HG02938 (cell line): ENCODE measurements around the gene EPRS1.
A peak's percentile ranks its signal among the peaks of the same experiment; 100 is the strongest.

Experiments used
- ATAC-seq: cut with Tn5 transposase; IDR thresholded peaks from one replicate; pipeline ENCODE4 v1.9.1; 2021; ENCODE audit warnings: mild to moderate bottlenecking, moderate library complexity; ENCODE audit not compliant: unreplicated experiment

Gene EPRS1

DNA sequence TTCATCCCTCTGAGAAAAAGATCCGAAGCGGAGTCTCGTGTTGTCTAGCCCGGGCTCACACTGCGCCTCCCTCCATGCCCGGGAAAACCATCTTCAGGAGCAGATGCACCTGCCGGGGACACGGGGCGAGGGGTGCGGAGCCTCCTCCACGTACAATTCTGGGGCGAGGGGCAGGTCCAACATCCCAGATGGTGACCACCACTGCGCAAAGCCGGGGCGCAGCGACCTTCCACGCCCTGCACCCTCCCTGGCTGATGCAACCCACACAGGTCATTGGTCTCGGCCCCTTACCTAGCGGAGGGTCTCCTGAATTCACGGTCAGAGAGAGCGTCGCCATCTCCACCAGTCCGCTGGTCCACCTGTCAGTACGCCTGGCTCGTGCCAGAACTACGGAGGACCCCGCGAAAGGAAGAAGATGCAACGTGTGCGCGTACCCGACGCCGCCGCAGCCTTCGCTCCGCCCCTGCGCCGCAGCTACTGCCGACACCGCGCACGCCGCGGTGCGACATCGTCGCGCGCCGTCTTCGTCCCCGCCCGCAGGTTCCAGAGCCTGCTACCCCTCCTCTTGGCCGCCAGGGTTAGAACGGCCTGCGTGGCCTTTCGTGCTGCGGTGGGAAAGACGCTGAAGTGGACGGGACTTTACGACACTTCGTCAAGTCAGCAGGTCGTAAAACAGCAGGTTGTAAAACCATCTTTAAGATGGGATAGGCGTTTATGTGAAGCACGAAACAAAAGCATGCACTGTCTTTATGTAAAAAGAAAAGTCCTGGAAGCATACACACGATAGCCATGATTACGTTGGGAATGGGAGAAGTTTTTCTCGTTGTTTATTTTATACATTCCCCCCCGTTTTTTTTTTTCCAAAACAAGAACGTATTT lies at the start of gene EPRS1:
Gene EPRS1 (minus strand): TSS at position 454 of the 879 bp plus-strand sequence. CDS start 117 bp downstream, at position 337.
- ATAC-seq = peak; percentile 98

DNA sequence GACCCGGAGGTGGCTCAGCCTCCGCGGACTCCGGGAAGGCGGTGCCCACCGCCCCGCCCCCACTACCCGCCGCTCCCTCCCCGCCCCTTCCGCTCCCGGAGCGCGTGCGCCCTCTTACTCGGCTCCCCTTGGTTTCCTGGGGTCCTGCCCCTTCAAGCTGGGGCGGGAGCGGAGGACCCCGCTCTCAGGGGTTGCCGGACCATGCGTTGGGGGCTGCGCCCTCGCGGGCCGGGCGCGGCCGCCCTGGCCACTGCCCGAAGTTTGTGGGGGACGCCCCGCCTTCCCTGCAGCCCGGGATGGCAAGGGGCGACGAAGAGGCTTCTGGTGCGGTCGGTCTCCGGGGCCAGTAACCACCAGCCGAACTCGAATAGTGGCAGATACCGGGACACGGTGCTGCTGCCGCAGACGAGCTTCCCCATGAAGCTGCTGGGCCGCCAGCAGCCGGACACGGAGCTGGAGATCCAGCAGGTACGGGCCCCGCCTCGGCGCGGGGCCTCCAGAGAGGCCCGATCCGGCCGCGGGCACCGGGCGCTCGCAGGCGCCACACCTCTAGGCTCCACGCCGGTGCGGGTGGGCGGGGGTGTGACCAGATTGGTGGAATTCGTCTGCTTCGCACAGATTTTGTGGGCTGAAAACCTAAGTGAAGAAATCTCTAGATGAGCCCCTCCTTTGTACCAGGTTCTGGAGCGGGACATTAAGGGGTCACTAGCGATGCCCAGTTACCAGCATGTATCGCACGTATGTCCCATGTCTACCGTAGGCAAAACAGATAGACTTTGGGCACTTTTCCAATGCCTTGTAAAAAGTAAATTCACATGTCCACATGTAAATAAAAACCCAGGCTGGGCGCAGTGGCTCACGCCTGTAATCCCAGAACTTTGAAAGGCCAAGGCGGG lies 48.0 kb upstream of the EPRS1 start, which contains the start of gene IARS2:
Gene IARS2 (plus strand): TSS at position 117 of the 896 bp plus-strand sequence. CDS start 85 bp downstream, at position 202.
- ATAC-seq = peak; percentile 45

DNA sequence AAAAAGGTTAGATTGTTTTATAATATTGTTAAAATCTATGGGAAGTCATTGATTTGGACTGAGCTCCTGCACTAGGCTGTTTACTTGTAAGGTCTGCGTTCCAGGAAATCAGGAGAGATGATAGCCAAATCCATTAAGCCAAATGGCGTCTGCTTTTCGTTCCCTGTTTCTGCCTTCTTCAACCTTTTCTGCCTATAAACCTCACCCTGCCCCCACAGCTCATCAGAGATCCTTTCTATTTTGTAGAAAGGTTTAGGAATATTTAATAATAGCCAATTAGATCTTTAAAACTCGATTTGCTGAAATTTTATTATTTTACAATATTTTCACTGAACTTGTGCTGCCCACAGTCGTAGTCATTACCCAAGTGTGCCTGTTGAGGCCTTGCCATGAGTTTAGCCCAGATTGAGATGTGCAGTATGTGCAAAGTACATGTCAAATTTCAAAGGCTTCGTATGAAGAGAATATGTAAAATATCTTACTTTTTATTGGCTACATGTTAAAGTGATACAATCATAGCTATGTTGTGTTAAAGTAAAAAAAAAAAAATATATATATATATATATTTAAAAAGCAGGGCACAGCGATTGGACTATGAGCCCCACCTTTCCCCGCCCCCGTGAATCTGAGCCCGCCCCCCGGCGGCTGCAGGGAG lies 47.2 kb upstream of the EPRS1 start:
- ATAC-seq = peak; percentile 6

DNA sequence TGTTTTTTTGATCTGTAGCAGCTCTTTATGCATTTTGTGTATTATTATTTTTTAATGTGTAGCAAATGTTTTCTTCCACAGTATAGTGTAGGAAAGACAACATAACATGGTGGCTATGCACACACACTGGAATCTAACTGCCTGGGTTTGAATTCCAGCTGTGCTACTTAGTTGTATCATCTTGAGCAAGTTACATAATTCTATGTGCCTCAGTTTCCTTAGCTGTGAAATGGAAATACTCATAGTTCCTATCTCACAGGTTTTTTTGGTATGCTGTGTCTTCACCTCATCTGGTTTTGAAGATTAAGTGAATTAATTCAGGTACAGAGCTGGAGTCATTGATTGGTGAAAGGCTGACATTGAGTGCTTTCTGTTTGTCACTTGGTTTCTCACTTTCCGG lies 46.4 kb upstream of the EPRS1 start:
- no peak for ATAC-seq

DNA sequence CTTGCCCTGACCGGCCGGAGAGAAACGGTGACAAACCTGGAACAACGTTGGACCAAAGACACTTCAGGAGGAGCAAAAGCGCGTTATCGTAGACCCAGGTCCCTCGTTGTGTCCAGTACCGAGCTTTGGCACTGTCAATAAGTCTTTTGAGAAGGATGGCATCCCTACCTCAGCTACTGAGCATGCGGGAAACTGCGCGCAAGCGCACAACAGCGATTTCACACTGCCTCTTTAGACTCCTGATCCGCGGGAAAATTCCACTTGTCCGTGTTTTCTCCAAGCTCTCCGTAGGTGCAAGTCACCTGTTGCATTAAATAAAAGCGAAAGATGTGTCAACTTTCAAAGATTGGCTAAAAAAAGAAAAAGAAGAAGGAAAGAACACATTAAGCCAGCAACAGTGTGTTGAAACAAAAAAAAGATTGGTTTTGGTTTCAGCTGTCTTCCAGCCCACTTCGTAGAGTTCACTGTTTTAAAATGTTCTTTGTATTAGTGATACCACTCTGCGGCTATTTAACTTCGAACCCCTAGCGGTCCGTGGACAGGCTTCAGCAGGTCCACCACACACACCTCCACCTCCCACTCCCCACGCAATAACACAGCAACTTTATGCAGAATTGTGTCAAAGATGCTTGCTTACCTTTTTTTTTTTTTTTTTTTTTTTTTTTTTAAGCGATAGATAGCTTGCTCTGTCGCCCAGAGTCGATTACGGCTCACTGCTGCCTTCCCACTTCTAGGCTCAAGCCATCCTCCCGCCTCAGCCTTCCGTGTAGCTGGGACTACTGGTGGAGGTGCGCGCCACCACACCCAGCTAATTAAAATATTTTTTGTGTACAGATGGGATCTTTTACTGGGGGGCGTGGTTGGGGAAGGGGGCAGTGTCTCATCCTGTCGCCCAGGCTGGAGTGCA lies 43.6 kb upstream of the EPRS1 start, which contains the start of gene BPNT1:
Gene BPNT1 (minus strand): TSS at position 139 of the 907 bp plus-strand sequence. CDS start 9,942 bp downstream, outside the sequence.
- peak; percentile 60 for ATAC-seq

DNA sequence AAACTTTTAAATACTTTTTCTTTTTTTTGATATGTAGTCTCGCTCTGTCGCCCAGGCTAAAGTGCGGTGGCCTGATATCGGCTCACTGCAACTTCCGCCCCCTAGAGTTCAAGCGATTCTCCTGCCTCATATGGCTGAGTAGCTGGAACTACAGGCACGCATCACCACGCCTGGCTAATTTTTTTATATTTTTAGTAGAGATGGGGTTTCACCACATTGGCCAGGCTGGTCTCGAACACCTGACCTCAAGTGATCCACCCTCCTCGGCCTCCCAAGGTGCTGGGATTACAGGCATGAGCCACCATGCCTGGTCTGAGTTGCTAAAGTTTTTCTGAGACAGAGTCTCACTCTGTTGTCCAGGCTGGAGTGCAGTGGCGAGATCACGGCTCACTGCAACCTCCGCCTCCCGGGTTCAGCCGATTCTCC lies 40.0 kb upstream of the EPRS1 start:
- peak; percentile 49 for ATAC-seq

DNA sequence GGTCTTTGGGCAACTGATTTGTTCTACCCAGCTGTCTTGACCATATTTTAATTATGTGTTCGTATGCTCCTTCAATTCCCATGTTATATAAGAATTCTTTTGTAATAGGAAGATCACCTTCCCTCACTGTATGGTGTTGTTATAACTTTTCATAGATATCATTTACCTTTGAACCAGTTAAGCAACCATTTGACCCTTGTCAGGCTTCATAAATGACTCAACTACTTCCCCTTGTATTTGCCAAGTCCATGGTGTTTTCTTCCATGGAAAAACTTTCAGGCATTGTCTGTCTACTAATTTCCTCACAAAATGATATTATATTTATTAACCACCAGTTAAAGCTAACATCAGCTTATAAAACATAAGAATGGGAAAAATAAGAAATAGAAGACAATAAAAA lies 38.2 kb upstream of the EPRS1 start:
- ATAC-seq = no peak

DNA sequence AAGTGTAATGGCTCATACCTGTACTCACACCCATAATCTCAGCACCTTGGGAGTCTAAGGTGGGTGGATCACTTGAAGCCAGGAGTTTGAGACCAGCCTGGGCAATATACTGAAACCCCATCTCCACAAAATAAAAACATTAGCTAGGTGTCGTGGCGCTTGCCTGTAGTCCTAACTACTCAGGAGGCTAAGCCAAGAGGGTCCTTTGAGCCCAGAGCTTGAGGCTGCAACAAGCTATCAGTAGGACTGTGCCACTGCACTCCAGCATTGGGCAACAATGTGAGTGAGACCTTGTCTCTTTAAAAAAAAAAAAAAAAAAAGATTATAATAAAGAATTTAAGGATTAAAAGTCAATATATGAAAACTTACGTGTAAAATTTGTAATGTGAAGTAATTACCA lies 31.6 kb upstream of the EPRS1 start:
- ATAC-seq = no peak

DNA sequence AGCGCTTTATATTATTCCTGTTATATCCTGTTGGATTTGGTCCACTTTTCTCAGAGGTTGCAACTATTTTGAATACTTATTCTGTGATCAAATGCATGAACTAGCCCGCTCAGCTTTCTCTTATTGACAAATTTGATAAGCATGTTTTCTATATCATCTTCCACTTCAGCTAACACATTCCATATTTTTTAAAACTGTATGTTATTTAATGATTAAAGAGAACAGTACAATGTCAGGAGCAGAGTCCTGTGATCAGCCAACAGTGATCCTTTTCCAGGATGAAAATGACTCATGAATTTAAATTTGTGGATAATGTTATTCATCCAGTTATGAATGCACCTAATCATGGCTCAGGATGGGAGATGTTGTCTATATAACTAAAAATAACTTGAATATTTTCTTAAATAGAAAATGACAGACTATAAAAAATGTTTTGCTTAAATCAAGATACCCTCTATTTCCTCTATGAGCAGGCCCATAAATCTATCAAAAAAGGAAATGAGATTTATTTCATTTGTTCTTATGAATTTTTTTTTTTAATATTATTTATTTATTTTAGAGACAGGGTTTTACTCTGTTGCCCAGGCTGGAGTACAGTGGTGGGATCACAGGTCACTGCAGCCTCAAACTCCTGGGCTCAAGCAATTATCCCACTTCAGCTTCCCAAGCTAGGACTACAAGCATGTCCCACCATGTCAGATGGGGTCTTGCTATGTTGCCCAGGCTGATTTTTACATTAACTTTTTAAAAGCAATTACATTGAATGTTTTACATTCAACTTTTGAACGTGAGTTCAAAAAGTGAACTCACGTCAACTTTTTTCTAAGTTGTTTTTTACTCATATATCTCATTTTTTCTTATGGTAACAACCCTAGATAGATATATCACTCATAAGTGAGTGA lies 30.8 kb upstream of the EPRS1 start:
- ATAC-seq = no peak

DNA sequence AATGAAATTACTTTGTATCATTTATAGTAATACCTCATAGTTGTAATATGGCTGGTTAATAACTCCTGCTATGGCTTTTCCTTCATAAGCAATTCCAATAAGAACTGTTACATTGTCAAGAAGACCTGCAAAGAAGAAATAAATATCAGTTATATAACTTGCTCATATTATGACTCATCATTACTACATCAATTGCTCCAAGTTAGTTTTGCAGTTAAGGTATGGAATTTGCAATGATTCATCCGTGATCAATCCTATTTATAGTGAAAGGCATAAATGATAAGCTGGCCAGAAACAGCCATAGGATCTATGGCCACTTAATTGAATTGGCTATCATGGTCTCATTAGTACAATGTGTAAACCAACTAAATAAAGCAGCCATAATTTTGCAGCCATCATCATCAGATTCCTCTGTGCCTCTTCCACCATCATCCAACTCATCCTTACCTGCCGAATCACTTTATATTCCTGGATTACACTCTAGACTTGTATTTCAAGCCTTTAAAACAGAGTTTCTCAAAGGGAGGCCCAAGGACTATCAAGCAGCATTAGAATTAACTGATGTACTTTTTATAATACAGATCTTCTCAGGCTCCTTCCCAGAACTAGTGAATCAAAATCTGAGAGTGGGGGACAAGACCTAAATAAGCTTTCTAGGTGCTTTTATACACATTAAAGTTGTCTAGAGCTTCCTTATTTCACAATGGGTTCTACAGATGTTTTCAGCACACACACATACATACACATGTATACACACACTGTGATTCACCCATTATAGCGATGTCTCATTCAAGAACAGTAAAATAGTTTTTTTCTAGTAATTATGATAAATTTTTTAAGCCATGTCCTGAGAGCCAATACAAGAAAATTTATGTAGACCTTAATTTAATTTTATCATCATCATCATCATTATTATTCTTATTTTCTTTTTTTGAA lies 21.2 kb upstream of the EPRS1 start:
- no peak for ATAC-seq

DNA sequence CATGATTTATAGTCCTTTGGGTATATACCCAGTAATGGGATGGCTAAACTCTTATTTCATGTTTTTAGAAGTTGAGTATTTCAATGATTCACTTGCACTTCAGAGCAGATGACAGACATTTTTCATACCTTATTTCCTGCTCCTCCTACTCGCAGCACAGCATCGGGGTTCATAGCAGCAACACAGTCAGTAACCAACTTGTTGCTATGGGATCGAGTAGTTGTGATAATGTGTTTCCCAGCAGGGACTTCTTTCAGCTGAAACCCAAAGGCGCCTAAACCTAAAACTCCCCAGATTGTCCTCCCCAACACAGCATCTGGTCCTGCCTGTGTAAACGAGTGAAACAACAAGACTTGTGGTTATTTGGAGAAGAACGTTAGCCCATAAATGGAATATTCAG lies 16.3 kb upstream of the EPRS1 start:
- no peak for ATAC-seq

DNA sequence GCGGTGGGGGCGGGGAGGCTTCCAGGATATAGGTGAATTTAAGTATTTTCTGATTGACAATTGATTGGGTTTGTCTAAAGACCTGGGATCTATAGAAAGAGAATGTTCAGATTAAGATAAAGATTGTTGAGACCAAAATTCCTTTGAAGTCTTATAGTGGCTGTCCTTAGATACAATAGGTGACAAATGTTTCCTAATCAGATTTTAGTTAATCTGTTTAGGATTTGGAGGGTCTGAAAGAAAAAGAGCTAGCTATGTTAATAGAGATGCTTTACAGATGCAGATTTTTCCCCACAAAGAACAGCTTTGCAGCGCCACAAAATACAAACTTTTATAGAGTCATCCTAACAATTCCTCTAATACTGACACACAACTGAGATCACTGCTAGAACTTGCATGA lies 14.6 kb upstream of the EPRS1 start:
- ATAC-seq = no peak

DNA sequence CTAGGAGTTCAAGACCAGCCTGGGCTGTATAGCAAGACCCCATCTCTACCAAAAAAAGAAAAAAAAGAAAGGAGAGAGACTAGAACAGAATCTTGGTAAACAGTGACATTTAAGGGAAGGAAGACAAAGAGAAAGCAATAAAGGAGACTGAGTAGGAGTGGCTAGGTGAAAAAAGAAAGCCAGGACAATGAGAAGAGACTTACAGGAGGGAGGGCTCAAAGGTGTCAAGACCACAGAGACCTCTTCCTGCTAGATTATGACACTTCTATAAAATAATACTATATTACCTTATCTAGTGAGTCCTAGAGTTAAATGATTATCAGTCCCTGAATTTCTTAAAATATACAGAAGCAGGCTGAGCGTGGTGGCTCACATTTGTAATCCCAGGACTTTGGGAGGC lies 10.1 kb upstream of the EPRS1 start:
- no peak for ATAC-seq

DNA sequence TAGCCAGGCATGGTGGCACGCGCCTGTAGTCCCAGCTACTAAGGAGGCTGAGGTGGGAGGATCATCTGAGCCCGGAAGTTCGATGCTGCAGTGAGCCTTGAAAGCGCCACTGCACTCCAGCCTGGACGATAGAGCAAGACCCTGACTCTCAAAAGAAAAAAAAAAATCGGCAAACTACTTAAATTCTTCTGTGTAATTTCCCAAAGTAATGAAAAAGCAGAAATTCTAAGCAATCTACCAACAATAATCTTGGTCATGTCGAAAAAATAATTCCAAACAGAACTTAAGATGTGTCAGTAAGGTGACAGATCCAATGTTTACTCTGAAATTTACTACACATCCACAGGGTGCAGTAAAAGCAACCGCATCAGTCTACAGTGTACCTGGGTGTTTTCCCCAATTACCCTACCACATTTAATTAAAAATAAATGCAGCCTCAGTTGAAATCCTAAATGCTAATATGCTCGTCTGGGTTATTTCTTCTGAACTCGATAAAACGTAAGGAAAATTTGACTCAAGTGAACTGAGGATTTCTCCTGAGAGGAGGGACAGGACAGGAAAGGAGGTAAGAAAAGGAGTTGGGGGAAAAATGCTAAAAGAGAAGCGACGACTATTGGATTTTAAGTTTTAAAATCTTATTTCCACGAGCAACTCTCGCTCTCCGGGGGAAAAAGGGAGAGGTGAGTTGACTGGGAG lies 801 bp downstream of the EPRS1 start:
- no peak for ATAC-seq

DNA sequence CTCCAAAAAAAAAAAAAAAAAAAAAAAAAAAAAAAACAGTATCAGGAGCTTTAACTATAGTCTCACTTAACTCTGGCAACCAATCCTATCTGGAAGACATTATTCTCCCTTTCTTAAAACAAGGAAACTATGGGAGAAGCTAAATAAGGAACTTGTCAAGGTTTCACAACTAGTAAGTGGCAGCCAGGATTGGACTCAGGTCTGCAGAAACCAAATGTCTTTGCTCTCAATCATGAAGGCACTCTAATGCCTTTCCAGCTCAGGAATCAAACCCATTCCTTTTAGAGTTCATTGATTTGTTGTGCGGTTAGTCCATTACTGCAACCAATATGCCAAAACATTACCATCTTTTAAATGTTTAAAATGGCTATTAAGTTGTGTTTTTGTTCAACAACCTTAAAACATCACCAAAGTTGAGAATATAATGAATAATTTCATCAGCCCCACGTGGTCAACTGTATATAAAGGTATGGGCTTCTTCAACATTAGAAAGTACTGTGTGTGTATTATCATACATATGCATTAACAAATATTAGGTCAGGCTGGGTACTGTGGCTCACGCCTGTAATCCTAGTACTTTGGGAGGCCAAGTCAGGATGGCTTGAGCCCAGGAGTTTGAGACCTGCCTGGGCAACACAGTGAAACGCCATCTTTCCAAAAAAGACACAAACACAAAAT lies 1.5 kb downstream of the EPRS1 start:
- no peak for ATAC-seq

DNA sequence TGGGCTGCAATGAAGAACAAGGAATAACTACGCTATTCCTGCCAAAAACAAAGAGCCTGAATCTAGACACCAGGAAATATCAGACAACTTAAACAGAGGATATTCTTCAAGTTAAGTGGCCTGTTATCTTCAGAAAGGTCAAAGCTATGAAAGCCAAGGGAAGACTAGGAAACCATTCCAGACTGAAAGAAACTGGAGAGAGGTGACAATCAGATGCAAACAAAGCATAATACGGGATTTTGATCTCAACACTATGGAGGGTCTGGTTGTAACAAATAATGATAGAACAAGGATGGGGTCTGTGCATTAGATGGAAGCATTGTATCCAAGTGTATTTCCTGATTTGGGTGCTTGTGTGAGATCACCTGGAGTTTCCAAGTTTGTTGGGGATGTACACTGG lies 2.7 kb downstream of the EPRS1 start:
- no peak for ATAC-seq
